HG02759 (cell line): Measurements from ENCODE around the gene CD300LB.

Experiments used
- ATAC-seq: cut with Tn5 transposase; IDR thresholded peaks from one replicate; pipeline ENCODE4 v1.9.1; 2021; ENCODE audit warnings: mild to moderate bottlenecking, moderate library complexity; ENCODE audit not compliant: unreplicated experiment

The CD300LB gene

DNA sequence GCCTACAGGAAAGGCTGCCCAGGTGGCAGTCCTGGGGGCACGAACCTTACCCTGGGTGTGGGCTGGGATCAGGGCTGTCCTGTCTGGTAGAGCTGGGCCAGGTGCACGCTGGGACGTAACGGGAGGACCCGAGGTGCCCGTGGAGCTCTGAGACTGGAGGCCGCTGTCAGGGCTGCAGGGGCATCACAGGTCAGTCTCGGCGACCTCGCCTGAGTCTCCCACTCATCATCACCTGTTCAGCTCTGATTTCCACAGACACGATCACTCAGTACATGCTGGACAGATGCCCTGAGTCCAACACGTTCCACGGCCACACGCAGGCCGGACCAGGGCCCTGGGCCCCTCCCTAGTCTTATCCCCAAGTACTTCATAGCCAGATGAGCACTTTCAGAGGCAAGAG is 19.3 kb upstream of the CD300LB start:
- no peak for ATAC-seq

GRCh38 chr17:74549343-74549742 is 18.1 kb upstream of the CD300LB start:
- ATAC-seq = no peak

GRCh38 chr17:74547736-74548135 is 16.5 kb upstream of the CD300LB start:
- no peak for ATAC-seq

DNA sequence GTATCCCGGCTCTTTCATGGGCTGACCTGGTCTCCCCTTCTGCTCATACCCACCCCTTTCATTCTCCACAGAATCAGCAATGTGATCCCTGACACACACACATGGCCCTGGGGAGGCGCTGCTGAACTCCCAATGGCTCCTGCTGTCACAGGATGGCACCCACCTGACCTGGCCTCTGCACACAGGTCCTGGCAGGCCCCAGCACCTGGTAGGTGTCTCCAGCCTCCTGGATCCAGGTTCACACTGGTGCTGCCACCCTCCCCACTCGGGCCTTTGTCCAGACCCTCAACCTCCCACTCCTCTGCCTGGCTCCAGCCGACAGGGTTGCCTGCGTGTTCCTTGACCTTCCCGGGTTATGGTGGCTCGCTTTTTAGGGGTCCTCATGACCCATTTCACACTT is 16.0 kb upstream of the CD300LB start:
- no peak for ATAC-seq

DNA sequence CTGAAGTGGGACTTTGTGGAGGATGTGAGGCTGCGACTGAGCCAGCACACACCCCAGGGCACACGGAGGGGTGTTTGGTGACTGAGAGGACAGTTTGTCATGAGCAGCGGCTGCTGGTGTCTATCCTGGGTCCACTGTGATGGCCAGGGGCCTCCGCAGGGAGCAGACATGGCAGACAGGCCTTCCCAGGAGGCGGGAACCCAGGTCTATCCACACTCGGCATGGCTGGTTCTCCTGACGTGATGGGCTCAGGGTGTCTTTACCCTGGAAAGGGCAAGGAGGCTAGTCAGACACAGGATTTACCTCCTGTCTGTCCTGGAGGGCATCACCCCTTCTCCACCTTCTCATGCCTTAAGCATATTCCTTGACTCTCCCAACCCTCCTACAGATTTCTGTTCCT is 15.3 kb upstream of the CD300LB start:
- ATAC-seq = no peak

DNA sequence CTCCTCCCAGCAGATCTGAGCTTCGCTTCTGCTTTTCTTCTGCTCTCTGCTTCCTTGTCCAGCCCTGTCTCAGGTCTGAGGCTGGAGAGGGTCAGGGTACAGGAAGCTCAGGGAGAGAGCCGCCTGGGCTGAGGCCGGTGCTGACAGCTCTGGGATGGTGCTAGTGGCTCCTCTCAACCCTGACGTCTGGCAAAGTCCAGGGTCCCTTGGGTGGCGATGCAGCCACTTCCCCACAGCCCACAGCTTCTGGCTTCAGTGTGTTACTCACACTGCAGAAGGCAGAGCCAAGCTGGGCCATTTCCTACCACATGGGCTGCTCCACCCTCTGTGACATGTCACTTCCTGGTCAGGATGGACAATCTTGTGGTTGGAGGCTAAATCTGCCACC is 14.6 kb upstream of the CD300LB start, which contains the start of gene CD300C:
Gene CD300C (minus strand): TSS at position 273 of the 388 bp plus-strand sequence. CDS start 333 bp downstream, outside the sequence.
- no peak for ATAC-seq

DNA sequence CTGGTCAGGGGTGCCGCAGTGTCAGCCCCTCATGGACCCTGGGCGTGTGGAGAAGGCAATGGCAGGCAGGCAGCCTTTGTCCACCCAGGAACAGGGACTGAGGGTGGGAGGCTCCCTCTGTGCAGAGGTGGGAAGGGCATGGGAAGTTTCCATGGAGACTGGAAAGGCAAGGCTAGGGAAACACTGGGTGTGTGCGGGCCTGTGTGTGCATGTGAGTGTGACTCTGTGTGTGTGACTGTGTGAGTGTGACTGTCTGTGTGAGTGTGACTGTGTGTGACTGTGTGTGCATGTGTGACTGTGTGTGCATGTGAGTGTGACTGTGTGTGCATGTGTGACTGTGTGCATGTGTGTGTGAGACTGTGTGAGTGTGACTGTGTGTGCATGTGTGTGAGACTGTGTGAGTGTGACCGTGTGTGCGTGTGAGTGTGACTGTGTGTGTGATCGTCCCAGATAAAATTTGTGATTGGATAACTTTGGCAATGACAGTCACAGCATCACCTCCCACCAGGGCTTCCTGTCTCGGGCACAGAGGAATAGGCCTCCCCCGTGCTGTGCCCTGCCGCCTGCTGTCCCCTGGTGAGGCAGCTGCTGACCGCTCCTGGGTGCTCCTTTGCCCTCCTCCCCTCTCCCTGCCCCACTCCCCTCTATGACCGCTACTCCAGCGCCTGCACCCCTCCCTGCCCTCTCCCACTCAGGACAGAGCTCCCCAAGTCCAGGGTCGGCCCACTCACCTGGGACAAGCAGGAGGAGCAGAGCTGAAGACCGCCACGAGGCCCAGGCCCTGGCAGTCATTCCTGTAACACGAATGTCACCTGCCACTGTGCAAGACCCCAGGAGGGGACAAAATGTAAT is 13.9 kb upstream of the CD300LB start:
- no peak for ATAC-seq

GRCh38 chr17:74543891-74544760 is 12.9 kb upstream of the CD300LB start:
- no peak for ATAC-seq

- ATAC-seq = no peak
These were observed 12.1 kb upstream of the CD300LB start for GRCh38 chr17:74543406-74543805.

- no peak for ATAC-seq
These were observed 11.6 kb upstream of the CD300LB start for GRCh38 chr17:74542727-74543383.

DNA sequence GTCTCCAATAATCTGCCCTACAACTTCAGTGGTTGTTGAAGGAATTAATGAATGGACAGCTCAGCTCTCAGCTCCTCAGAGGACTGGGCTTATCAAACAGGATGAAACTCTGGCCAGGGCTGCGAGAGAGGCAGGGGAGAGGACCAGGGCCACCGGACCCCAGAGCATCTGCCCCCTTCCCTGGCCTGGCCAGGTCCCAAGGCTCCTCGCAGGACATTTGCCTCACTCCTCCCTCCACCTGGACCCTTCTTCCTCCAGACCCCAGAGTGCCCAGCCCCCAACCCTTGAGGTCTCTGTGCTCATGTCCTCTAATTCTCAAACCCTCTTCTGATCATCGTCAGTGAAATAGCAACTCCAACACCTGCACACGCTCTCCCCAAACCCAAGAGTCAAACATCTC is 10.9 kb upstream of the CD300LB start:
- ATAC-seq = no peak

GRCh38 chr17:74541176-74542111 is 10.2 kb upstream of the CD300LB start:
- no peak for ATAC-seq

- ATAC-seq = no peak
These were observed 8.1 kb upstream of the CD300LB start for GRCh38 chr17:74539281-74539820.

GRCh38 chr17:74536890-74537289 is 5.6 kb upstream of the CD300LB start:
- no peak for ATAC-seq

GRCh38 chr17:74532115-74532514 is 840 bp upstream of the CD300LB start:
- ATAC-seq = no peak

DNA sequence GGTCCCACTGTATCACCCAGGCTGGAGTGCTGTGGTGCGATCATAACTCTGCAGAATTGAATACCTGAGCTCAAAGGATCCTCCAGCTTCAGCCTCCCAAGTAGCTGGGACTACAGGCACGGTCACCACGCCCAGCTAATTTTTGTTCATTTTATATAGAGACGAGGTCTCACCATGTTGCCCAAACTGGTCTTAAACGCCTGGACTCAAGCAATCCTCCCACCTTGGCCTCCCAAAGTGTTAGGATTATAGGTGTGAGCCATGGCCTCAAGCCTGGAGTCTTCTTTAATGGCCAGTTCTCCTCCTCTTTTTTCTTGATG is 484 bp downstream of the CD300LB start:
- no peak for ATAC-seq

DNA sequence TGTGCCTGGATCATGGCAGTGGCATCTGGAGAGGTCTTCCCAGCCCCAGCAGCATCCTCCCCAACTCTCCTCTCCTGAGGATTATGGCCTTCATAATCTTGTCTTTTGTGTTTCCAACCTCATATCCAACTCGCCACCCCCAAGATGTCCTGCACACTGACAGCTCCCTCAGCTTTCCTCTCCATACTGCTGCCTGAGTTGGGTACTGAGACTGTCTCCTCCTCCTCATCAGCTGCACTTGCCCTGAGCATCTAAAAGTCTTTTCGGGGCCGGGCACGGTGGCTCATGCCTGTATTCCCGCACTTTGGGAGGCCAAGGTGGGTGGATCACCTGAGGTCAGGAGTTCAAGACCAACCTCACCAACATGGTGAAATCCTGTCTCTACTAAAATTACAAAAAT is 2.0 kb downstream of the CD300LB start:
- no peak for ATAC-seq

DNA sequence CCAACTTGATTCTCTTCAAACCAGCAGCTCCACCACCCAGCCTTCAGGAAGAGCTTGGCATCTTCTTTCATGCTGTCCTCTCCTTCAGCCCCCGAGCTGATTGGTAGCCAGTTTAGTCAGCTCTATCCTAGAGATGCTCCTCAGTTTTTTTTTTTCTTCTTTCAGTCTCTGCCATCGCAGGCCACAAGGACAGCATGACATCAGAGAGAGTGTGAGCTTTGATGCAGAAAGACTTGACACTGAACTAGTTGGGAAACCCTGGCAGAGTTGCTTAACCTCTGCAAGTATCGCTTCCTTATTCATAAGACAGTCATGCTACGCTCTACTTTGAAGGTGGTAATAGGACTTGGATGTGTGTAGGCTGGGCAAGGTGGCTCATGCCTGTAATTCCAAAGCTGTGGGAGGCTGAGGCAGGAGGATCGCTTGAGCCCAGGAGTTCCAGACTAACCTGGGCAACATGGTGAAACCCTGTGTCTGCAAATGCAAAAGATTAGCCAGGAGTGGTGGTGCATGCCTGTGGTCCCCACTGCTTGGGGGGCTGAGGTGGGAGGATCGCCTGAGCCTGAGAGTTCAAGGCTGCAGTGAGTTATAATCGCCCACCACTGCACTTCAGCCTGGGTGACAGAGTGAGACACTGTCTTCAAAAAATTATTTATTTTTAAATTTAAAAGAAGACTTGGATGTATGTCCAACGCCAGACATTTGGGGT is 2.6 kb downstream of the CD300LB start:
- peak; percentile 83 for ATAC-seq

DNA sequence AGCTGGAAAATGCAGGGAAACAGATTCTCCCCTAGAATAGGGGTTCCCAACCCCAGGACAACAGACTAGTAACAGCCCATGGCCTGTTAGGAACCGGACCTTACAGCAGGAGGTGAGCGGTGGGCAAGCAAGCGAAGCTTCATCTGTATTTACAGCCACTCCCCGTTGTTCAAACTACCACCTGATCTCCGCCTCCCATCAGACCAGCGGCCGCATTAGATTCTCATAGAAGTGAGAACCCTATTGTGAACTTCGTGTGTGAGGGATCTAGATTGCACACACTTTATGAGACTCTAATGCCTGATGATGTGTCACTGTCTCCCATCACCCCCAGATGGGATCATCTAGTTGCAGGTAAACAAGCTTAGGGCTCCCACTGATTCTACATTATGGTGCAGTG is 3.5 kb downstream of the CD300LB start:
- no peak for ATAC-seq

DNA sequence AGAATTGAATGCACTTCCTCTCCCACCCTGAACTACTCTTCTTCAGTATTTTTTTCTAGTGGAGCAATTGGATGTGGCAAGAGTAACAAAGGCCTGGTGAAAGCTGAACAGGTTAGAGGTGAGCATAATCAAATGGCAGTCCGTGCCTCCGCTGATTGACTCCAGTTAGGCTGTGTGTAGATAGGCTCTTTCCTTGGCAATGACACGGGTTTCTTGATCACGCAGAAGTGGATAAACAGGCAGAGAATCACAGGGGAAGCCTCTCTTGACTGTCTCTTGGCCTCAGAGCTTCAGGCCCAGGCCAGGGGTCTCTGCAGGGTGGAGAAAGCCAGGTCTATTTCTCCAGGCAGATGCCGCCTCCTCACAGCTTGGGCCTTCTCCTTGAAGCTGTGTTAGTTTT is 4.2 kb downstream of the CD300LB start:
- no peak for ATAC-seq
